ENCODE results near the gene FBXO22. TPM values are rescaled to one million over a fixed set of nuclear protein-coding genes. Genes with fewer than 3 reads are reported as not detected.

The FBXO22 gene
- total and polyA plus RNA-seq, 2 of the 8 experiments (the other 6 are each of a cell fraction or from before 2014, with no cell fraction given) = 33.2 to 67.3 TPM

DNA sequence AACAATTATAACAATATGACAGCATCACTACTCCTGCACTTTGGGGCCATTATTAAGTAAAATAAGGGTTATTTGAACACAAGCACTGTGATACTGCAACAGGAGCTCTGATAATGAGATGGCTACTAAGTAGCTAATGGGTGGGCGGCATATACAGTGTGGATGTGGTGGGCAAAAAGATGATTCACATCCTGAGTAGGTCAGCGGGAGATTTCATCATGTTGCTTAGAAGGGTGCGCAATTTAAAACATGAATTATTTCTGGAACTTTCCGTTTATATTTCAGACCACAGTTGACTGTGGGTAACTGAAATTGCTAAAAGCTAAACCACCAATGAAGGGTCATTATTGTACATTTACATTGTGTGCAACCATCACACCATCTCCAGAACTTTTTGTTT, 42.3 kb downstream of the FBXO22 start:
- FAIRE-seq = no peak
- Histone ChIP-seq H4K5ac (ENCODE audit: insufficient read length, low read depth, low read length) (no peak overlapping the region), H3K4me2 (ENCODE audit: insufficient read depth in 1 of 2, low read depth in 2 of 2, low read length in 2 of 2) (no peak overlapping the region), H3K9me3 (ENCODE audit: insufficient read depth in 2 of 2, low read depth in 1 of 2, low read length in 1 of 2) (0 out of 4 replicates have a peak, but pooled peaks cover 0 to 2% of the 10 kb centered on the region in 2 experiments), H2BK20ac (ENCODE audit: low read length) (no peak overlapping the region), H3K79me2 (ENCODE audit: control insufficient read depth in 1 of 2, insufficient read depth in 2 of 2, low read length in 2 of 2) (no peaks in the 10 kb centered on the region), H3K4ac (replicated peaks; ENCODE audit: insufficient read length, low read depth, low read length) (no peak overlapping the region), H3K18ac (ENCODE audit: extremely low read depth, low read length) (no peak overlapping the region), H2AFZ (ENCODE audit: low read length) (no peak overlapping the region), H4K8ac (ENCODE audit: extremely low read depth, insufficient read depth, low read length) (no peak overlapping the region), H2BK5ac (ENCODE audit: low read depth, low read length) (no peak overlapping the region), H3K4me1 (replicated peaks in 1 of 4; ENCODE audit: control insufficient read depth in 3 of 4, insufficient read depth in 4 of 4, low read length in 3 of 4) (no peaks in the 10 kb centered on the region), H3K23ac (ENCODE audit: insufficient read length) (no peak overlapping the region), H3K79me1 (ENCODE audit: low read depth, low read length) (no peaks in the 10 kb centered on the region), H2BK120ac (replicated peaks; ENCODE audit: low read depth, low read length) (no peak overlapping the region), H3K36me3 (ENCODE audit: control insufficient read depth in 2 of 4, insufficient read depth in 4 of 4, low read length in 3 of 4) (no peaks in the 10 kb centered on the region), H3K14ac (ENCODE audit: insufficient read length) (no peak overlapping the region), H2AK5ac (ENCODE audit: low read depth, low read length) (no peak overlapping the region), H3K27ac (ENCODE audit: low read depth, low read length) (no peak overlapping the region), H2BK15ac (ENCODE audit: low read length) (no peak overlapping the region), H4K20me1 (replicated peaks in 1 of 2; ENCODE audit: control insufficient read depth in 1 of 2, insufficient read depth in 2 of 2, low read length in 2 of 2) (no peaks in the 10 kb centered on the region), H3K56ac (replicated peaks; ENCODE audit: insufficient read length, low read depth, low read length) (no peak overlapping the region), H3K4me3 (ENCODE audit: extremely low read depth in 1 of 4, insufficient read depth in 2 of 4, low read depth in 3 of 4, low read length in 4 of 4) (no peak overlapping the region), H3K9ac (replicated peaks in 1 of 4; ENCODE audit: extremely low read depth in 1 of 4, low read depth in 3 of 4, low read length in 3 of 4) (no peak overlapping the region), H3K27me3 (replicated peaks in 1 of 4; ENCODE audit: control insufficient read depth in 3 of 4, extremely low read depth in 1 of 4, insufficient read depth in 3 of 4, low read length in 3 of 4) (no peaks in the 10 kb centered on the region), H4K91ac (replicated peaks; ENCODE audit: insufficient read length, low read length) (no peak overlapping the region), H3K23me2 (ENCODE audit: low read depth, low read length) (no peaks in the 10 kb centered on the region; the same call in 1 of the 2 replicates), H2BK12ac (ENCODE audit: low read depth, low read length) (no peak overlapping the region)
- no peak for DNase-seq (ENCODE audit: low read depth in 1 of 2, low spot score in 2 of 2)
- WGBS, 2 experiments (ENCODE audit: extremely low coverage in 1 of 2, insufficient coverage in 1 of 2, insufficient read length in 1 of 2, insufficient replicate concordance in 2 of 2, low coverage in 1 of 2, low lambda C conversion rate in 2 of 2, missing lambda C conversion rate in 1 of 2) = 89% methylated on average over 4 of the region's 4 CpGs; no CpG with 5 or more reads in 1 of the 2 experiments
- TF ChIP-seq, protein P1, sequence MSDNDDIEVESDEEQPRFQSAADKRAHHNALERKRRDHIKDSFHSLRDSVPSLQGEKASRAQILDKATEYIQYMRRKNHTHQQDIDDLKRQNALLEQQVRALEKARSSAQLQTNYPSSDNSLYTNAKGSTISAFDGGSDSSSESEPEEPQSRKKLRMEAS (IDR thresholded peaks at IDR 0.05) = no peak
- TF ChIP-seq BACH1 (IDR thresholded peaks at IDR 0.05; ENCODE audit: low read length) (no peak), TAF7 (optimal IDR thresholded peaks at IDR 0.05; ENCODE audit: borderline replicate concordance, low read depth, low read length) (no peak), POLR2AphosphoS5 (IDR thresholded peaks at IDR 0.05; ENCODE audit: low read depth, low read length) (no peak), HDAC6 (IDR thresholded peaks at IDR 0.05; ENCODE audit: low read depth, low read length) (no peak), SP4 (IDR thresholded peaks at IDR 0.05; ENCODE audit: low read length) (no peak), TAF1 (IDR thresholded peaks at IDR 0.05; ENCODE audit: low read depth, low read length) (no peak), SIRT6 (IDR thresholded peaks at IDR 0.05; ENCODE audit: low read length) (no peak), FOSL1 (IDR thresholded peaks at IDR 0.05; ENCODE audit: insufficient read depth, low read depth, low read length) (no peak), SP1 (IDR thresholded peaks at IDR 0.05; ENCODE audit: low read depth, low read length) (no peak), ASH2L (IDR thresholded peaks at IDR 0.05; ENCODE audit: low read length) (no peak), CTBP2 (IDR thresholded peaks at IDR 0.05; ENCODE audit: borderline replicate concordance, insufficient read depth, insufficient read length, low read length) (no peak)
- ChIA-PET CTCF (ENCODE audit: partially characterized antibody) (interaction anchor here (1.4 to 1.6 kb wide), 2 partner anchors 24 to 136 kb away, joined by 4 read pairs; no protein-coding TSS in a partner anchor), POLR2A (ENCODE audit: partially characterized antibody) (no interaction called here)
